ENCODE measurements around the gene UBE2V1. TPM values are rescaled to one million over a fixed set of nuclear protein-coding genes. Genes with fewer than 3 reads are reported as not detected.

The UBE2V1 gene
- 112 to 154 TPM (median 116 TPM) in 5 replicates for total RNA-seq (2022; extraction: Qiagen RNA extraction; ENCODE audit: low read depth)

DNA sequence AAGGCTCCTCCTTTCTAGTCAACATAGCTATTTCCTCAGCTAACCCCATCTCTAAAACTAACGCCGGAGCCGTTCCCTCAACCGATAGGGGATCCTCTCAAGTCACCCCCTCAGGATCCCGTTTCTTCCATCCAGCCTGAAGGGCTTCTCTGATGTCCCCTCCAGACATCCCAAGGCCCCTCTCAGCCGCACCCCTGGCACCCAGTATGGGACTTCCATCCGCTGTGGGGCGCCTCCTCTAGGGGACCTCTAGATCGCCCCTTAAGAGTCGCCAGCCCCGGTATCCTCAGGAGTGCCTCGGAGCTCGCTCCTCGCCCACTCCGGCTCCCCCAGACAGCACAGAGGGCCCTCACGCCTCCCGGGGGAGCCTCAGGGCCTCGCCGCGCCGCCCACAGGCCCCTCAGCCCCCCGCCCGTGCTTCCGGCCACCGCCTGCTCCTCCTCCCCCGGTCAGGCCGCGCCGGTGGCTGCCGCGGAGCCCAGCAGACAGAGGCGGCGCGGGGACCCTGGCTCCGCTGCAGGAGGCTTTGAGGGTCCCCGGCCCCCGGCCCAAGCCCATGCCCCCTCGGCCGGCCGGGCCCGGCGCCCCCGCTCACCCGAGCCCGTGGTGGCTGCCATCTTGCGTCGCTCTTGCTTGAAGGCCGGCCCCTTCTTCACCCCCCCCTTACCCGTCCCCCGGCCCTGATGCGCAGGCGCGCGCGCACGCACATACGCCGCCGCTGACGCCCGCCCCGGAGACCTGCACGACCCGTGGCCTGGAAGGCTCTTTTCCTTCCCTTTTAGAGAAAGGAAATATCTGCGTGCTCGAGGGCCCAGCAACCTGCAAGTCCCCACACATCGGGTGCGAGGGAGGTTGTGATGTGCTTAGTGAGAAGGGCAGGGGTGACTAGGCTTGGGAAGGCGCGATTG, at the start of gene UBE2V1:
TSS of gene UBE2V1 (minus strand) at position 639 of the 908 bp plus-strand sequence. CDS start at position 617, 22 bp downstream.

GRCh38 chr20:50153500-50154377, 40.8 kb upstream of the UBE2V1 start, which contains the start of gene PEDS1:
PEDS1 (minus strand) TSS chr20:50153723; CDS start chr20:50153637, 86 bp downstream.

Other genes starting within 250 kb of the UBE2V1 start
- 8.0 to 9.6 TPM (median 8.3 TPM) in 5 replicates for gene SPATA2, start 197.6 kb downstream of the UBE2V1 start, total RNA-seq (2022; extraction: Qiagen RNA extraction; ENCODE audit: low read depth)
- 69.9 to 79.6 TPM (median 71.0 TPM) in 5 replicates for gene RNF114, start 176.8 kb downstream of the UBE2V1 start, total RNA-seq (2022; extraction: Qiagen RNA extraction; ENCODE audit: low read depth)
- gene SNAI1, start 130.2 kb downstream of the UBE2V1 start, total RNA-seq (2022; extraction: Qiagen RNA extraction; ENCODE audit: low read depth), result 11.6 to 21.6 TPM (median 19.3 TPM) in 5 replicates
- gene PEDS1, start 40.6 kb upstream of the UBE2V1 start, total RNA-seq (2022; extraction: Qiagen RNA extraction; ENCODE audit: low read depth), result 36.8 to 54.9 TPM (median 50.2 TPM) in 5 replicates
- gene CEBPB, start 77.7 kb upstream of the UBE2V1 start, total RNA-seq (2022; extraction: Qiagen RNA extraction; ENCODE audit: low read depth), result 75.4 to 222 TPM (median 175 TPM) in 5 replicates